Endothelial cell of umbilical vein (primary cell): ENCODE data around the gene GPRIN1. TPM values are rescaled to one million over a fixed set of nuclear protein-coding genes. Genes with fewer than 3 reads are reported as not detected.

ENCODE experiments used
- BruUV-seq: library from RNA; stranded (reverse); fragments of 400-500 nt; replicated peaks from 2 replicates; lab custom pipeline; 2021; lab: Mats Ljungman, UMichigan
- CTCF ChIA-PET: fragments of 300-600, 350-600 bp; sonication (Branson Sonifier 250); formaldehyde crosslinking; loops from one replicate; lab custom pipeline; 2021; ENCODE audit warnings: antibody characterized with exemption, inconsistent platforms; lab: Charles Lee
- POLR2A ChIA-PET: fragments of 300-600, 350-600 bp; sonication (Branson Sonifier 250); formaldehyde crosslinking; loops from one replicate; lab custom pipeline; 2021; ENCODE audit warnings: antibody characterized with exemption, inconsistent platforms; lab: Charles Lee
- DNase-seq: peaks from one replicate; pipeline ENCODE4 v3.0.0-alpha.2; 2011; ENCODE audit warnings: low read depth, low spot score
- FAIRE-seq: peaks from 2 replicates; lab custom pipeline; 2011; peaks lifted over from hg19 to GRCh38; lab: Jason Lieb, UNC
- H2AFZ ChIP-seq: 2 replicates; pipeline ENCODE4 v1.6.0; 2012; ENCODE audit warnings: low read depth, low read length, control low read depth, inconsistent platforms
- H3K27ac ChIP-seq: 2 replicates; pipeline ENCODE4 v1.5.1; 2011; ENCODE audit warnings: low read depth, mild to moderate bottlenecking, control low read depth, low read length, moderate library complexity; ENCODE audit not compliant: insufficient read depth
- H3K27me3 ChIP-seq, 2 experiments: 2 replicates each; pipeline versions ENCODE4 v1.6.0 to v1.6.1; 2011; ENCODE audit warnings: low read length in 2 of 2, mixed read lengths in 1 of 2; ENCODE audit not compliant: control insufficient read depth in 2 of 2, insufficient read depth in 2 of 2
- H3K36me3 ChIP-seq, 2 experiments: 2 replicates in 1 of 2; 3 replicates in 1 of 2; pipeline ENCODE4 v1.5.1; 2011; ENCODE audit warnings: low read length in 2 of 2, mild to moderate bottlenecking in 1 of 2, moderate library complexity in 1 of 2; ENCODE audit not compliant: control insufficient read depth in 2 of 2, insufficient read depth in 2 of 2; ENCODE audit errors: extremely low read depth in 1 of 2
- H3K4me1 ChIP-seq: 3 replicates; pipeline ENCODE4 v1.5.1; 2011; ENCODE audit warnings: mild to moderate bottlenecking, low read length; ENCODE audit not compliant: control insufficient read depth, insufficient read depth; ENCODE audit errors: extremely low read depth
- H3K4me2 ChIP-seq: 2 replicates; pipeline ENCODE4 v1.6.1; 2011; ENCODE audit warnings: low read length, control low read depth, mixed read lengths; ENCODE audit not compliant: insufficient read depth
- H3K4me3 ChIP-seq, 3 experiments: fragments of 200-600 bp in 1 of 3; sonication (generic), shearing (Covaris generic) in 1 of 3; replicated peaks in 1 of 3; 2 replicates each; pipeline ENCODE4 v1.5.1; 2011 to 2016; ENCODE audit warnings: control low read depth in 3 of 3, low read length in 3 of 3, mild to moderate bottlenecking in 2 of 3, inconsistent platforms in 1 of 3, low read depth in 1 of 3, moderate library complexity in 1 of 3; ENCODE audit not compliant: insufficient read depth in 1 of 3
- H3K79me2 ChIP-seq: 2 replicates; pipeline ENCODE4 v1.6.0; 2012; ENCODE audit warnings: low read length, inconsistent platforms; ENCODE audit not compliant: control insufficient read depth, insufficient read depth
- H3K9ac ChIP-seq: replicated peaks from 2 replicates; pipeline ENCODE3; 2011; ENCODE audit warnings: low read length, control low read depth; ENCODE audit not compliant: insufficient read depth; ENCODE audit errors: extremely low read depth
- H3K9me1 ChIP-seq: replicated peaks from 3 replicates; pipeline ENCODE4 v1.6.0; 2011; ENCODE audit warnings: mild to moderate bottlenecking, low read length; ENCODE audit not compliant: control insufficient read depth, insufficient read depth; ENCODE audit errors: extremely low read depth
- H3K9me3 ChIP-seq: replicated peaks from 2 replicates; pipeline ENCODE4 v1.5.1; 2012; ENCODE audit warnings: low read length, inconsistent platforms; ENCODE audit not compliant: control insufficient read depth, insufficient read depth
- H4K20me1 ChIP-seq: replicated peaks from 2 replicates; pipeline ENCODE3; 2011; ENCODE audit warnings: mild to moderate bottlenecking, low read length; ENCODE audit not compliant: control insufficient read depth, insufficient read depth; ENCODE audit errors: extremely low read depth
- EZH2 ChIP-seq: IDR thresholded peaks from 2 replicates; pipeline ENCODE4 v1.6.1; 2012; ENCODE audit warnings: borderline replicate concordance, low read depth, mild to moderate bottlenecking, moderate library complexity, low read length, inconsistent platforms; ENCODE audit not compliant: severe bottlenecking
- GATA2 ChIP-seq: IDR thresholded peaks from 2 replicates; pipeline ENCODE4 v1.7.0; 2011; ENCODE audit warnings: low read depth, mild to moderate bottlenecking, moderate library complexity, mixed read lengths, low read length; ENCODE audit not compliant: insufficient read length, insufficient read depth
- JUN ChIP-seq: IDR thresholded peaks from 2 replicates; pipeline ENCODE4 v1.6.1; 2011; ENCODE audit warnings: borderline replicate concordance, low read depth; ENCODE audit not compliant: insufficient read length, insufficient read depth
- MAX ChIP-seq: IDR thresholded peaks from 2 replicates; pipeline ENCODE4 v1.6.1; 2011; ENCODE audit not compliant: insufficient read depth, insufficient read length
- POLR2A ChIP-seq: IDR thresholded peaks from 2 replicates; pipeline ENCODE4 v1.6.1; 2012; ENCODE audit warnings: low read depth, mild to moderate bottlenecking, control low read depth, low read length
- POLR2AphosphoS5 ChIP-seq: IDR thresholded peaks from 2 replicates; pipeline ENCODE4 v1.6.1; 2012; ENCODE audit warnings: low read depth, mild to moderate bottlenecking, control low read depth, low read length, moderate library complexity; ENCODE audit not compliant: insufficient read depth
- dilution Hi-C: fragments of 300-500 bp; cut with MboI; formaldehyde crosslinking; loops from one replicate; pipeline ENCODE4 v1.15.0; 2019; ENCODE audit warnings: low sequenced_read_pairs; ENCODE audit not compliant: extremely low pct_ligation_motif_present
- intact Hi-C: fragments of 100-400 bp; cut with micrococcal nuclease; formaldehyde crosslinking; loops from one replicate; pipeline ENCODE4 v1.10.0; 2022
- polyA plus RNA-seq, 4 experiments: library from polyadenylated mRNA; depleted of rRNA in 3 of 4; stranded (reverse) in 3 of 4; unstranded in 1 of 4; fragments of >200 nt; gene quantifications; 2 replicates each; pipeline versions ENCODE4 v1.2.1 to v1.2.3, GENCODE V29; 2011 to 2012; ENCODE audit warnings: missing spikeins in 1 of 4
- total RNA-seq: library from RNA; stranded (reverse); gene quantifications from 2 replicates; pipeline ENCODE4 v1.2.3, GENCODE V29; 2021
- TF ChIP-seq, protein P1 (sequence below), 2 donors: IDR thresholded peaks; 1 replicate in 1 of 2; 2 replicates in 1 of 2; pipeline ENCODE4 v1.5.1; 2011; ENCODE audit warnings: low read length in 2 of 2, mild to moderate bottlenecking in 2 of 2, moderate library complexity in 2 of 2, control low read depth in 1 of 2, inconsistent platforms in 1 of 2, low read depth in 1 of 2; ENCODE audit not compliant: insufficient read depth in 1 of 2; ENCODE audit errors: extremely low read depth in 1 of 2

The GPRIN1 gene
- total and polyA plus RNA-seq, 2 donors (not counting 3 experiments of a cell fraction or from before 2014, with no cell fraction given), result 2.4 to 10.4 TPM

- no peaks in the 10 kb centered on the region for H3K9me1 ChIP-seq
- H3K4me3 ChIP-seq, result no peak overlapping the region
- DNase-seq, result no peak
- intact Hi-C loops (no loop called here), dilution Hi-C loops (no loop called here)
- H4K20me1 ChIP-seq, result no peaks in the 10 kb centered on the region
- H3K4me1 ChIP-seq, result no peaks in the 10 kb centered on the region
- FAIRE-seq, result no peak
- H3K9me3 ChIP-seq, result no peaks in the 10 kb centered on the region
- no TSS peak for BruUV-seq
- peaks cover 54 to 60% of the 10 kb centered on the region in 2 experiments for H3K27me3 ChIP-seq
- H3K27ac ChIP-seq, result no peak overlapping the region
- no peak overlapping the region for H3K9ac ChIP-seq
- H3K79me2 ChIP-seq, result no peaks in the 10 kb centered on the region
- no peak overlapping the region for H3K4me2 ChIP-seq
- ChIA-PET CTCF (interaction anchor here (1.0 kb wide), 1 partner anchor 18 kb away, joined by 5 read pairs; the partner anchor contains the start of gene TSPAN17), POLR2A (no interaction called here)
- no peak overlapping the region for H2AFZ ChIP-seq
- no peak for TF ChIP-seq MAX
- TF ChIP-seq, protein P1, sequence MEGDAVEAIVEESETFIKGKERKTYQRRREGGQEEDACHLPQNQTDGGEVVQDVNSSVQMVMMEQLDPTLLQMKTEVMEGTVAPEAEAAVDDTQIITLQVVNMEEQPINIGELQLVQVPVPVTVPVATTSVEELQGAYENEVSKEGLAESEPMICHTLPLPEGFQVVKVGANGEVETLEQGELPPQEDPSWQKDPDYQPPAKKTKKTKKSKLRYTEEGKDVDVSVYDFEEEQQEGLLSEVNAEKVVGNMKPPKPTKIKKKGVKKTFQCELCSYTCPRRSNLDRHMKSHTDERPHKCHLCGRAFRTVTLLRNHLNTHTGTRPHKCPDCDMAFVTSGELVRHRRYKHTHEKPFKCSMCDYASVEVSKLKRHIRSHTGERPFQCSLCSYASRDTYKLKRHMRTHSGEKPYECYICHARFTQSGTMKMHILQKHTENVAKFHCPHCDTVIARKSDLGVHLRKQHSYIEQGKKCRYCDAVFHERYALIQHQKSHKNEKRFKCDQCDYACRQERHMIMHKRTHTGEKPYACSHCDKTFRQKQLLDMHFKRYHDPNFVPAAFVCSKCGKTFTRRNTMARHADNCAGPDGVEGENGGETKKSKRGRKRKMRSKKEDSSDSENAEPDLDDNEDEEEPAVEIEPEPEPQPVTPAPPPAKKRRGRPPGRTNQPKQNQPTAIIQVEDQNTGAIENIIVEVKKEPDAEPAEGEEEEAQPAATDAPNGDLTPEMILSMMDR (IDR thresholded peaks at IDR 0.05; ENCODE audit: extremely low read depth in 1 of 2, insufficient read depth in 1 of 2, low read depth in 1 of 2, low read length in 2 of 2), result no peak
- no peak for TF ChIP-seq JUN
- no peak for TF ChIP-seq POLR2AphosphoS5
- no peak for TF ChIP-seq POLR2A
- TF ChIP-seq EZH2, result no peak
- TF ChIP-seq GATA2, result no peak
- no peaks in the 10 kb centered on the region for H3K36me3 ChIP-seq
Observed at GRCh38 chr5:176628406-176629228, 18.7 kb upstream of the GPRIN1 start.
